ENCODE measurements around the gene LUC7L2. TPM values are rescaled to one million over a fixed set of nuclear protein-coding genes. Genes with fewer than 3 reads are reported as not detected.

LUC7L2 gene
- total and polyA plus RNA-seq, 9 of the 15 experiments (the other 6 are each of a cell fraction or from before 2014, with no cell fraction given): 56.1 to 207 (median 141) TPM

- TF ChIP-seq, protein P1, sequence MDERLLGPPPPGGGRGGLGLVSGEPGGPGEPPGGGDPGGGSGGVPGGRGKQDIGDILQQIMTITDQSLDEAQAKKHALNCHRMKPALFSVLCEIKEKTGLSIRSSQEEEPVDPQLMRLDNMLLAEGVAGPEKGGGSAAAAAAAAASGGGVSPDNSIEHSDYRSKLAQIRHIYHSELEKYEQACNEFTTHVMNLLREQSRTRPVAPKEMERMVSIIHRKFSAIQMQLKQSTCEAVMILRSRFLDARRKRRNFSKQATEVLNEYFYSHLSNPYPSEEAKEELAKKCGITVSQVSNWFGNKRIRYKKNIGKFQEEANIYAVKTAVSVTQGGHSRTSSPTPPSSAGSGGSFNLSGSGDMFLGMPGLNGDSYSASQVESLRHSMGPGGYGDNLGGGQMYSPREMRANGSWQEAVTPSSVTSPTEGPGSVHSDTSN (CRISPR knock-in tag; IDR thresholded peaks at IDR 0.05; ENCODE audit: low read depth): no peak
- TF ChIP-seq, protein P1 (tag; conservative IDR thresholded peaks at IDR 0.05; ENCODE audit: low read depth): no peak
- peak; percentile 82 for TF ChIP-seq ZNF384 (IDR thresholded peaks at IDR 0.05; ENCODE audit: low read depth, low read length)
- TF ChIP-seq NCOA2 (IDR thresholded peaks at IDR 0.05; ENCODE audit: partially characterized antibody in 2 of 2): no peak
- TF ChIP-seq RBM25 (IDR thresholded peaks at IDR 0.05; ENCODE audit: low read depth, low read length, severe bottlenecking): peak; percentile 82
- TF ChIP-seq, protein P2, sequence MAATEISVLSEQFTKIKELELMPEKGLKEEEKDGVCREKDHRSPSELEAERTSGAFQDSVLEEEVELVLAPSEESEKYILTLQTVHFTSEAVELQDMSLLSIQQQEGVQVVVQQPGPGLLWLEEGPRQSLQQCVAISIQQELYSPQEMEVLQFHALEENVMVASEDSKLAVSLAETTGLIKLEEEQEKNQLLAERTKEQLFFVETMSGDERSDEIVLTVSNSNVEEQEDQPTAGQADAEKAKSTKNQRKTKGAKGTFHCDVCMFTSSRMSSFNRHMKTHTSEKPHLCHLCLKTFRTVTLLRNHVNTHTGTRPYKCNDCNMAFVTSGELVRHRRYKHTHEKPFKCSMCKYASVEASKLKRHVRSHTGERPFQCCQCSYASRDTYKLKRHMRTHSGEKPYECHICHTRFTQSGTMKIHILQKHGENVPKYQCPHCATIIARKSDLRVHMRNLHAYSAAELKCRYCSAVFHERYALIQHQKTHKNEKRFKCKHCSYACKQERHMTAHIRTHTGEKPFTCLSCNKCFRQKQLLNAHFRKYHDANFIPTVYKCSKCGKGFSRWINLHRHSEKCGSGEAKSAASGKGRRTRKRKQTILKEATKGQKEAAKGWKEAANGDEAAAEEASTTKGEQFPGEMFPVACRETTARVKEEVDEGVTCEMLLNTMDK (IDR thresholded peaks at IDR 0.05; ENCODE audit: borderline replicate concordance, insufficient read depth, low read depth, low read length, poor library complexity, severe bottlenecking): no peak
- TF ChIP-seq BCOR (IDR thresholded peaks at IDR 0.05): 0 out of 2 replicates have a peak, but pooled peaks have one; percentile 37
- TF ChIP-seq POLR2G (IDR thresholded peaks at IDR 0.05; ENCODE audit: low read depth, low read length): no peak
- TF ChIP-seq KAT8 (IDR thresholded peaks at IDR 0.05; ENCODE audit: low read depth): no peak
- no peak for TF ChIP-seq ZNF282 (CRISPR knock-in tag; IDR thresholded peaks at IDR 0.05)
- no peak for TF ChIP-seq KAT7 (CRISPR knock-in tag; IDR thresholded peaks at IDR 0.05; ENCODE audit: borderline replicate concordance)
- no peak for TF ChIP-seq GATAD2A (IDR thresholded peaks at IDR 0.05)
- TF ChIP-seq CBX3 (IDR thresholded peaks at IDR 0.05; ENCODE audit: borderline replicate concordance in 1 of 2, low read length in 2 of 2): peak in 1 of 2 experiments; percentile 27; a peak in 1 of 3 replicates
- peak; percentile 99 for TF ChIP-seq ZNF121 (CRISPR knock-in tag; conservative IDR thresholded peaks at IDR 0.05)
- TF ChIP-seq SP1 (CRISPR knock-in tag; IDR thresholded peaks at IDR 0.05): no peak
- TF ChIP-seq, protein P3, sequence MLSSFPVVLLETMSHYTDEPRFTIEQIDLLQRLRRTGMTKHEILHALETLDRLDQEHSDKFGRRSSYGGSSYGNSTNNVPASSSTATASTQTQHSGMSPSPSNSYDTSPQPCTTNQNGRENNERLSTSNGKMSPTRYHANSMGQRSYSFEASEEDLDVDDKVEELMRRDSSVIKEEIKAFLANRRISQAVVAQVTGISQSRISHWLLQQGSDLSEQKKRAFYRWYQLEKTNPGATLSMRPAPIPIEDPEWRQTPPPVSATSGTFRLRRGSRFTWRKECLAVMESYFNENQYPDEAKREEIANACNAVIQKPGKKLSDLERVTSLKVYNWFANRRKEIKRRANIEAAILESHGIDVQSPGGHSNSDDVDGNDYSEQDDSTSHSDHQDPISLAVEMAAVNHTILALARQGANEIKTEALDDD (IDR thresholded peaks at IDR 0.05): no peak
- no peak for TF ChIP-seq EP300 (IDR thresholded peaks at IDR 0.05; ENCODE audit: low read length)
- no peak for TF ChIP-seq GMEB1 (CRISPR knock-in tag; IDR thresholded peaks at IDR 0.05)
- no peak for TF ChIP-seq FOXK1 (CRISPR knock-in tag; IDR thresholded peaks at IDR 0.05; ENCODE audit: borderline replicate concordance)
- no peak for TF ChIP-seq MTF1 (CRISPR knock-in tag; IDR thresholded peaks at IDR 0.05; ENCODE audit: borderline replicate concordance)
These were observed 5.0 kb upstream of the LUC7L2 start (continued) for GRCh38 chr7:139354729-139355128.
